ENCODE results near the gene CNTFR.

CNTFR gene

DNA sequence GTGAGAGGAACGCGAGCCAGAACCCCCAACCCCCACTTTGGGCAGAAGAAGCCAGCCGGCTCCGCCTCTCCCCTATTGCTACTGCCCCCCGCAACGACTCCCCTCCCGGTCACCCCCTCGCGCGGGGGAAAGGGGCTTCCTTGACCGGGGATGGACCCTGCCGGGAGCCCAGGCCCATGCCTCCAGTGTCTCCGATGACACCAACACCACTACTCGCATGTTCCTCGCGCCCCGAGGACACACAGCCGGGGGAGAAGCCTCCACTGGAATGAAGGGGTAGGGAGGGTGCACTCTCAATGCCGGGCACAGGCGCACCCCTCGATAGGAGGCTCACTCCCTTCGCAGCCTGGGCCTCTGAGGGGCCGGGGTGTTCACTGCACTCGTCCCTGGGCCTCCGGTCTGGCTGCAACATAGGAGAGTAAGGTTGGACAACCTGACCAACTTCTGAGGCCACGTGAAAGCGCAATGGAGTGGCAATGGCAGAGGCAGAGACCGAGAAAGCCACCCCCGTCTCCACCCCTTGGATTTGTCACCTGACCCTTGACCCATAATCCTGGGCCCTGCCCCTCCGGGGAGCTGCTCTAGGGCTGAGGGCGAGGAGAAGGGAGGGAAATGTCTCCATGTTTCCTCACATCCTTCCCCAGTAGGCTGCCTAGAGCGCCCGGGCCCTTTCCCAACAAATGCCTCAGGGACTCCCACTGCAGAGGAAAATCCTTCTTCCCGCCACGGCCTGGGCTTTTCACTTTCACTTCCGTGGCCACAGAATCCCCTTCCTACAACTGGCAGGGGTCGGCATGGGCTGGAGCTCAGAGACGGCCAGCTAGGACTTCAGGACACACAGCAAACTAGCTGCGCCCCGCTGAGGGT, 1.1 kb upstream of the CNTFR start:
- DNase-seq (ENCODE audit: low read depth in 2 of 2) = no peak

DNA sequence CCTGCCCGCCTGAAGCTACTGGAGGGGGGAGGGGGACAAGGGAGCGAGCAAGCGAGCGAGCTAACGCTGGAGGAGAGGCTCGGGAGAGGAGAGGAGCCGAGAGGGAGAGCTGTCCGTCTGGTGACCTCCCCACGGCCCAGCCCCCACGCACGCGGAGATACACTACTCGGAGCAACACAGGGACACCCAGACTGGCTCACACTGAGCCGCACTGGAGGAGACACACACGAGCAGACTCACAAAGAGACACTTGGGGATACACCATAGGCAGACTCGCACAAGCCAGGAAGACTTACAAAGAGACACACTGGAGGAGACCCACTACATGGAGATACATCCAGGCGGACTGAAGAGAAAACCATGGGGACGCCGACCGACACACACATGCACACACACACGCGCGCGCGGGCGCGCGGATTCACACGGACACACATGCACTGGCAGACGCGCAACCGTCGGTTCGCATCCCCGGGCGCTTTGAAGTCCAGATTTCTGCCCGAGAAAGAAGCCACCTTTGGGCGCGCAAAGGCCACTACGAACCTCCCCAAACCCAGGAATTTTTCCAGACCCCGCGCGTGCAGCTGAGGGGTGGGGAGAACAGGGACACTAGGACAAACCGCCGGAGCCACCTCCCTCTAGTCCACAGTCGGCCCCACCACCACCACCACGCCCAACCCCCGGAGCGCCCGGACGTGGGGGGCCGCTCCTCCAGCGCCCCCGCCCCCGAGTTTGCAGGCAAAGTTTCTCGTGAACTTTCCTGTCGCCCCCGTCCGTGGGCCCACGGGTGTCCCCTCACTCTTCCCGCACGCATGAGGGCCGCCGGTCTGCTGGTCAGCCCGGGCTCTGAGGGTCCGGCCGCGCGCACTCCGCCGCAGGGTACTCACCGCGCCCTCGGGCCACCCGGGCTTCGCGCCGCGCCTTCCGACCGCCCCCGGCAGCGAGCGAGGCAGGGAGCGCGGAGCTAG, 571 bp downstream of the CNTFR start:
- no peak for DNase-seq (ENCODE audit: low read depth in 2 of 2)

DNA sequence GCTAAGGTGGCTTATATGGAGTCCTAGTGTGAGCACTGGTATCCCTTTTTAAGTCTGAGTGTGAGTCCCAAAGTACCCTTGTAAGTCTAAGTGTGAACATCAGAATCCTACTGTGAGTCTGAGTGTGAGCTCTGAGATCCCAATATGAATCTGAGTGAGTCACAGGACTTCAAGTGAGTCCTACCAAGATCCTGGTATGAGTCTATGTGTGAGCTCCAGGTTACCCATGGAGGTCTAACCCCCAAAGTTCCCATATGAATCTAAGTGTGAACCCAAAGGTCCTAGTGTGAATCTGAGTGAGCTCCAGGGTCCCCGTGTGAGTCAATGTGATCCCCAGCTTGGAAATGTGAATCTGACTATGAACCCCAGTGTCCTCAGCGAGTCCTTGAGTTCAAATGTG, 2.3 kb downstream of the CNTFR start:
- no peak for DNase-seq (ENCODE audit: low read depth in 2 of 2)

DNA sequence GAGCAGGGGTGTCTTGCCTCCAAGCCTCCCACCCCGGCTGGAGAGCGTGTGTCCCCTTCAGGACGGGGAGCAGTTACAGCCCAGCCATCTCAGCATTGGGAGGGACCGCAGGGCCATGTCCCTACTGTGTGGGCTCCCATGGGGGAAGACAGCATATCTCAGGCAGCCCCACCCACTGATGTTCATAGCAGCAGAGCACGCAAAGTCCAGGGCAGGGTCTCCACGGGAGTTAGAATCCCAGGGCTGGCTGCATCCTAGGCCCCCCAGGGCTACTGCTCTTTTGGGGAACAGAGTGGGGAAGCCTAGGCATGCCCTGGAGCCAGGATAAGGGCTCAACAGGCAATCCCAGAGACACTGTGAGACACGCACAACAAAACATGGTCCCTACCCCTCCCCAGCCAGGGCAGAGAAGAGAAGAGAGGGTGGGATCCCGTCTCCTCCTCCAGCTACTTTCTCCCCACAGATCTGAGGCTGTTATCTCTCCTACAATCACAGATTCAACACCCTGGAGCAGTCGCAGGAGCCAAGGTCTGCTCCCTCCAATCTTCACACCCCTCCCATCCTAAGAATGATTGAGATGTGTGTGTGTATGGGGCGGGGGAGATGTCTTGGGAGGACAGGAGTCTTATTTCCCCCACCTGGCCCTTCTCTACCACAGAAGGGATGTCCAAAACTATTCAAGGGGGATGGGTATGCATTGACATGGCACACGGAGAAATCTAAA, 3.4 kb downstream of the CNTFR start:
- no peak for DNase-seq (ENCODE audit: low read depth in 2 of 2)

DNA sequence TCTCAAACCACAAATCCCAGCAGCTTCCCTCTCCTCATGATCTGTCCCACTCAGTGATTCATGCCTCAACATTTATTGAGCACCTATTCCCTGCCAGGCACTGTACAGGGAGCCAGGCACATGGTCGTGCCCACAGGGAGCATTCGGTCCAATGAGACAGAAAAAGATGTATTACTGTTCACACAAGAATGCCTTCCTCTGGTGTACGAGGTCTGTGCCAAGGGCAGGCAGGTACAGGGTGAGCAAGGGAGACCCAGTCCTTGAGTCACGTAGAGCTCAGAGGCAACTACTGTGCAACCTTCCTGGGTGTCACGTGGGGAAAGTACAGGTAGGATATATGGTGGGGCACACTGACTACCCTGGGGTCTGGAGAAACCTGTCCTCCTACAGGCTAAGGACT, 4.6 kb downstream of the CNTFR start:
- DNase-seq (ENCODE audit: low read depth in 2 of 2) = no peak

DNA sequence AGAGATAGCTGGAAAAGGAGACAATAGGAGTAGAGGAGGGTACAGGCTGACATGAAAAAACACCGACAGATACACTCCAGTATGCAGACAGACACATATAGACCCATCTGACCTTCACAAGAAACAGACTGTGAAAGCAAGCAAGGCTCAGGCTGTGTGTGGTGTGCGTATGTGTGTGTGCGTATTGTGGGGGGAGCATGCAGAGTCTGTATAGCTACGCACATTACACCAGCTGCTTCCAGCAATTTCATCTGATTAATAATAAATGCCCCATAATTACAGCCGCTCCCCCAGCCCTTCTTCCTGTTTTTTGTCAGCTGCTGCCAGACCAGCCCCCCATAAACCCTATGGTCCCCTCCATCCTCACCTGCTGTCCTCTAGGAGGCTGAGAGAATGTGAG, 6.7 kb downstream of the CNTFR start:
- DNase-seq (ENCODE audit: low read depth in 2 of 2) = no peak

DNA sequence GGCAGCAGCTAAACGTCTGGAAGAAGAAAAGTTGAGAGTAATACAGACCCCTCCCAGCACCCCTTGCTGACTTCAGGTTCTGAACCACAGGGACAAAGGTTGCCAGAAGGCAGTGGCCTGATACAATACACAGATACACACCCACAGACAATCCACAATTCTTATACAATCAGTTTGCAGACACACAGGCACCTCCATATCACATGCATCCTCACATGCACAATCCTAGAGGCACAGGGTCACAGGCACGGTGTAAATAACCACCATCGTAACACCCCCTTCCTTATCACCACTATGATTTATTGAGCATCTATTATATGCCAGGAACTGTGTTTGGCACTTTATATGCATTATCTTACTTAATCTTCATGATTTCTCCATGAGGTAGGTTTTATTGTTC, 8.2 kb downstream of the CNTFR start:
- DNase-seq (ENCODE audit: low read depth in 2 of 2) = no peak

DNA sequence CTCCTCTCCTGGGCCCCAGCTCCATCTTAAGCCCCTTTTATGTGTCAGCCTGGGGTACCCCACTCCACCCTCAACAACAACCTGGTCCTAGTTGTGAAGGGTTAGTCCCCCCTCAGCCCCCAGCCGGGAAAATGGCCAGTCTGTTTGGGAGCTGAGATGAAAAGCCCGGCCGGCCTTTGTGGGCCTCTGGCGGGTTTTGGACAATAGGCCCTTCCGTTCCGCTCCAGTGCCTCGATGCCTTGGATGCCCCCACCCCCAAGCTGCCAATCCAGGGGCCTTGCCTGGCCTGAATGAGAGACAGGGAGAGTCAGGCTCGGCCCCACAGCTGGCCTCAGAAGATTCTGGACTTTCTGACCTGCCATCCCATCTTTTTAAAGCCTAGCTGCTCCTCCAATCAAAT, 9.2 kb downstream of the CNTFR start:
- no peak for DNase-seq (ENCODE audit: low read depth in 2 of 2)

DNA sequence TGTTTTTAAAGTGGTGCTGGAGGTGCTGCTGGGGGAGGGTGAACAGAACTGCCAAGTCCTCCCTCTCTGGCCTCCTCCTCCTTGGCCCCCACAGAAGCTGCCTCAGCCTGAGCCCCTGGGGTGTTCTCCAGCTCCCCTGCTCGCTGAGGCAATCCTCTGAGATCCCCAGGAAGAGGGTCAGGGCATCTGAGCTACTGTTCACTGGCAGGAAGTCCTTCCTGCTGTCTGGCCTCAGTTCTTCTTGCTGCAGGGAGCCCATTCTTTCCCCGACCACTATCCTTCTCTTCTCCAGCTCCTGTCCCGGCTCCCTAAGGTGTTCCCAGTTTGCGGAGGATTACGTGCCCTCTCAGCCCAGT, 9.7 kb downstream of the CNTFR start:
- no peak for DNase-seq (ENCODE audit: low read depth in 2 of 2)

DNA sequence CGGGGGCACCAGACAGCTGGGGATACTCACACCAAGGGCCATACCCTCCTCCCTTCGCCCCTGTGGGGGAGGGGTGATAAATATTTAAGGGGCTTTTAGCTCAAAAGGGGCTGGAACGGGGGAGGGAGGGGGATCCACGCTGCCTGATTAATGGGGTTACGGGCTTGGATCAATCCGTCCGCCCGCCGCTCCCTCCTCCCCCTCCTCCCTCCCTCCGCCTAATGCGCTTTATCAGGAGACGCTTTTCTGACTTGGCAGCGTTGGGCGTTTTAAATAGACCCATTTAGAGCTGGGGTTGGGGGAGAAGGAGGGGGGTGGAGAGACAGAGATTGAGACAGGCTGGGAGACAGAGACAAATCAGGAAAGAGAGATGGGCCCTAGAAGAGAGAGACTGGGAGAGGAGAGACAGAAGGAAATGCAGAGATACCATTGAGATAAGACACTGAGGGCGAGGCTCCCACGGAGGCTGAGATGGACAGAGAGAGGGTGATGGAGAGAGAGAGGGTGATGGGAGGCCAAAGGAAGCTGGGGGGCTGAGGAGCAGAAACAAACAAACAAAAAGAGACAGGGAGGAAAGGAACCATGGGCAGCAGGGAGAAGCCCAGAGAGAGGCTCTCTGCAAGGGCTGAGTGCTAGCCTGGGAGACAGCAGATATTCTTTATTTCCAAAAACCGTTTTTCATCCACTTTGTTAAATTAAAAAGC, 10.3 kb downstream of the CNTFR start:
- DNase-seq (ENCODE audit: low read depth in 2 of 2) = no peak

DNA sequence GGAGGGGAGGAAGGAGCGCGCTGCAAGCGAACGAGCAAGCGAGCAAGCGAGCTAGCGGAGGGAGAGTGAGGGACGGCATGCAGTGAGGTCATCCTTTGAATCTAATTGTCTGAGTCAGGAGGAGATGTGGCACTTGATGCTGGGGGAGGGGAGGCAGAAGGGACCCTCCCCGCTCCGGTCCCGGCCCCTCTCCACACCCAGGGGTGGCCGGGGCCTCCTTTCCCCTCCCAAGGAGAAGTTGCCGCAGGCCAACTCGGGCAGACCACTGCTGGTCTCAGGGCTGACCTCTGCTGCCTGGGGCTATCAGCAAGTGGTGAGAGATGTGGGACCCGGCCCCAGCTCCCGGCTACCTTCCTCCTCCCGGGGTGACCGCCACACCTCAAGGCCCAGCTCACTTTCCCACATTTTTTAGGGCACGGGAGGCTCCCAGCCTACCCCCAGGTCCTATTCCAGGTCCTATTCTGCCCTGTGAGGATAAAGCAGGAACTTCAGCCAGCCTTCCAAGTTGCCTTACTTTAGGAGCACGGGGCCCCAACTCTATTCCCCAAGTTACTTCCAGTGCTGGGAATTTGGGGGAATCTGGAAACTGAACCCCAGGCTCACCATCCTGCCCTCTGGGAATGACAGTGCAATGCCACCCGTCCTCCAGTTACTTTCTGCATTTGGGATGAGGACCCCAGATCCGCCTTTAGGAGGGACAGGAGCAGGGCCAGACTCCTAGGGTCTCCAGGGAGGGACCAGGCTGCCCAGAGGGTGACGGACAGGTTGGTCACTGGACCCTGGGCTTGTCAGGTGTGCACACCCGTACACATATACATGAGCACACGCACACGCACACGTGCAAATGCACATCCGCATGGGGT, 11.1 kb downstream of the CNTFR start:
- DNase-seq (ENCODE audit: low read depth in 2 of 2) = no peak

DNA sequence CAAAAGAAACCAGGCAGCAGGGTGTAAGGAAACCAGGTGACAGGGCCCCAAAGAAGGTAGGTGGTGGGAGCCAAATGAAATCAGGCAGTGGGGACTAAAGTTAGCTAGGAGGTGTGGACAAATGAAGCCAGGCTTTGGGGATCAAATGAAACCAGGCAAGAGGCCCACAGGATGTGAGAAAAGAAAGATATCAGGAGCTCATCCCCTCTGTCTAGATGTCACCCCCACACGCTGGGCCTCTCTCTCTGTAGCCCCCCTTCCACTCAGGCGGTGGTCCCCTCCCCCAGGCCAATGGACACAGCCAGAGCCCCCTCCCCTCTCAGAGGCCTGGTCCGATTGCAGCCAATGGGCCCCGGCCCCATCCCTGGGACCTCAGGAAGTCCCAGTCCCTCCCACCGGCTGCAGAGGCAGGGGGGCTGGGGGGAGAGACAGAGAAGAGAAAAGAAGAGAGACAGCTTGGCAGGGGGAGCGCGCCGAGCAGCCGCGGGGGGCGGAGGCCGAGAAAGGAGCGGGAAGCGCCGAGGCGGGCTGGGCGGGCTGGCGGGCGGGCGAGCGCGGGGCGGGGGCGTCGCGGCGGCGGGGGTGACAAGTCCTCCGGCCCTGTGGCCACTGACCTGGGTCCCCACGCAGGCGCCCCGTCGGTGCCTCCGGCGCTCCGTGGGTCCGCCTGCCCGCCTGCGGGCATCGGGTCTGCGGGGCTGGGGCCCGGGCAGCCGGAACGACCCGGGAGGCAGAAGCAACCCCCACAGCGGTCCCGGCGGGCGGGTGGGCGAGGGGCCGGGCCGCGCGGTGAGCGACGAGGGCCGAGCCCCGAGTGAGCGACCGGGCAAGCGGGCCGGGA, 11.9 kb downstream of the CNTFR start:
- DNase-seq (ENCODE audit: low read depth in 2 of 2) = no peak

DNA sequence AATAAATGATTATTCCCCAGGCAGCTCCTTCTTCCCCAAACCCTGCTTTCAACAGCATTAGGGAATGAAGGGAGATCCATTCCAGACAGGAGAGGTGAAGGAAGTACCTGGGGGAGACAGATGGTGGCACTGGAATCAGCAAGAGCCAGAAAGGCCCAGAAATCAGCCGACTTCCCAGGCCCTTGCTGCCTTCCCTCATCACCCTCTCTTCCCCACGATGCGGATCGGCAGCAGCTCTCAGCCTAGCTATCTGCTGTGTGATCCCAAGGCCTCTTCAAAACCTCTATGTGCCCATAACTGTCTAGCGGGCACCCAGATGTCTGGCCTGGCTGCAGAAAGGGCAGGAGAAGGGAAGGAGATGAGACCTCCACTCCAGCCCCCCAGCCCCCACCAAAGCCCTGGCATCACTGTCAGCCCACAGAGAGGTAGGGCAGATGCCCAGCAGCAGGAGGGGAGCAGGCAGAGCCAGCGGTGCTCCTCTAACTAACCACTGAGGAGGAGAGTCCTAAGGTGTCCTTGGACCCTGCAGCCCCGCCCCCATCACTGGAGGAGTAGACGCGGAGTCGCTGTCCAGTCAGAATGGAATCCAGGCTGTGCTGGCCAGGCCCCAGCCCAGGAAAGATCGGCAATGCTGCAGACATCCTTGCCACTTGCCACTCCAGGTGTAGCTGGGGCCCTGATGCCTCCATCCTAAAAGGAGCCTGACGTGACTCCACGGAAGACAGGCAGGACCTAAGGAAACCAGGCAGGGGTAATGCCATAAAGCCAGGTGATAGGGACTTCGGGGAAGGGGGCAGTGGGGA, 12.7 kb downstream of the CNTFR start:
- DNase-seq (ENCODE audit: low read depth in 2 of 2) = no peak

DNA sequence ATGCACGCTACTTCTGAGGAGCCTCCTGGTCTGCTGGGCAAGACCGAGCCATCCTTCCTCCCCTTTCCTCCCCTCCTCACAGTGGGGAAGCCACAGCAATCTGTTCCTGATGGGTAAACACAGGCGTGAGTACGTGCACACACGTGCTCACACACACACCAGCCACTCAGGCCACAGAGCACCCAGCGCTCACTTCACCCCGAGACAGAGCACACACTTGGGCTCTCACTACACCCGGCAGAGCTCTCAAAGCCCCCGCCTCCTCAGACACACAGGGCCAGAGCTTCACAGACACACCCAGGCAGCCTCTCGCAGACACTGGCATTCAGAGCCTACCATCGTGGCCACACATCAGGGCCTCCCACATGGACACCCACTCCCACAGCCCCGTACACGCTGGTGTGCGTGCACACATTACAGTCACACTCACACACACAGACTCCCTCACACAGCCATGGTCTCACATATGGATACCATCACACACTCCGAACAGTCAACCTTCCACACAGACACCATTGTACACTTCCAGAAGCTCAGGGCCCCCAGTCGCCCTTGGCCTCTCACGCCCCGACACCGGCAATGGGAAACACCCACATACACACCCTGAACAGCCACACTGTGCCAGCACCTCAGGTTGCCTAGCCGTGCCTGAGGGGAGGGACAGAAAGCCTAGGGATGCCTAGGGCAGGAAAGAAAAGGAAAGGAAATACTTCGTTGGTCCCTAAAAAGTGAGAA, 13.5 kb downstream of the CNTFR start:
- no peak for DNase-seq (ENCODE audit: low read depth in 2 of 2)

DNA sequence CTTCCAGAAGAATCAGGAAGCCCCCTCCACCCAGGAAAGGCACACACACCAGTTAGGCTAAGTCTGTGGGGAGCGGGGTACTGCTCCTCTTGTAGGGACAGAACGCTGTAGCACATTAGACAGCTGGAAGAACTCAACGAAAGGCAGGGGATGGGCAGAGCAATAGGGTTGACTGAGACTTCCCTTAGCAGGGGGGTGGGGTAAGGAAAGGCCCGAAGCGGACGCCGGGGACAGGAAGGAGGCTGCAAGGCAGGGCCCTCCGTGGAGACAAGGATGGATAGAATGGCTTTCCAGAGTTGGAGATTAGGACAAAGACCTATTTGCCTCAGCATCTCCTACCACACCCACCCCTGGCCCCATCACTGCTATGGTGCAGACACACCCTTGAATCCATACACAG, 14.3 kb downstream of the CNTFR start:
- no peak for DNase-seq (ENCODE audit: low read depth in 2 of 2)

DNA sequence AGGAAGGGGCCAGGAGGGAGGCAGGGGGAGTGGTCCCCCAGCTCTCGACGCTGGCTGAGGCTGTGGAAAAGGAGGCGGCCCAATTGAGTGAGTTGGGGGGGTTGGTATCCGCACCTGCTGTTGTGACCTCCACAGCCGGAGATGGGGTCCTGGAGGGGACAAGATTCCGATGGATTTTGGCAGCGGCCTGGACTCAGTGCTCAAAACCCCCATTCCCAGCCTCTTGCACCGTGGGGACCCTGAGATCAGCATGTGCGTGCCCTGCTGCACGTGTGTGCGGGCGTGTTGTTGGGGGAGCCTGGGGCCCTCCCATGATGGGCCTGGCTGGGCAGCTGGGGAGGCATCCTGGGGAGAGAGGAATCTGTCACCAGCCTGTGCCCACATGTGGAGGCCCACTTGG, 15.0 kb downstream of the CNTFR start:
- no peak for DNase-seq (ENCODE audit: low read depth in 2 of 2)

DNA sequence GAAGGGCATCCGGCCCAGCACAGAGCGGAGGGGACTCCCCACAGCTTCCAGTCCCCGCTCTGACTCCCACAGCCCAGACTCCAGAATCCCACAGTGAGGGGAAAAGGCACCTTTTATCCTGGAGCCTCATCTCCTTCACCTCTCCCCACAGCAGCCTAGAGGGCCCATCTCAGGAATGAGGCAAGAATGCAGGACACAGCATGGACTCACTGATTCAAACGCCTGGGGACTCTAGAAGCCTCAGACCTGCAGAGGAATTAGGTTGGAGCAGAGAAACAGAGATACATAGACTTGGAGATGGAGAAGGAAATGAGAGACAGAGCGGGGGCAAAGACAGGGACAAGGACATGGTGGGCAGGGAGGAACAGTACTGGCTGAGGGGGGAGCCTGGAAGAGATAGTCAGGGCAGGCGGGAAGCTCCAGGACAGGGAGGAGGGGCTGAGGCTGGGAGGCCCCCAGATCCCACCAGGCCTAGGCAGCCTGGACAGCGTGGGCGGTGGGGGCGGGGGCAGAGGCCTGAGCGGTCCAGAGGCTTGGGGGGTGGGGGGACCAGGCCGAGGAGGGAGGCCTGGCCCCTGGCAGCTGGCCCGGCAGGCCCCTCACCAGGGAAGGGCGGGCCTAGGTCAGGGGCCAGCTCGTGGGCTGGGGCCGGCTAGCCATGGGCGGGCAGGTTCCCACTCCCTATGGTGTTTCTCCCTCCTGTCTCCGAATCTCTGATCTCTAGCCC, 15.8 kb downstream of the CNTFR start:
- DNase-seq (ENCODE audit: low read depth in 2 of 2) = no peak

DNA sequence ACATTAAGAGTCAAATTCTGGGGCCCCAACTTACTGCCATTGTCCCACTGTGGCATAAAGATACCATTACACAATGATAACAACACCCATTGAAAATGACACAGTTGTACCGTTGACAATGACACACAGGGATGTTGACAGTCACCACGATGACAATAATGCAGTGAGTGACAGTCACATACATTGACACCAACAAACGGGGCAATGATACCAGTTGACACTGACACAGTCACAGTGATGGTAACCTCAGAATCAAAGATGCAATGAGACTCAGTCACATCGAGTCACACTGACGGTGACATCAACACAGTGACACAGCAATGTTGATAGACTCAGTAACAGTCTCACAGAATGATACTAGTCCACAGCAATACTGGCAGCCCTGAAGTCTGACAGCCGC, 16.9 kb downstream of the CNTFR start:
- DNase-seq (ENCODE audit: low read depth in 2 of 2) = no peak

All from stimulated activated CD8-positive, alpha-beta memory T cell treated with anti-CD3 and anti-CD28 coated beads, Interleukin-7, amount 100 ng/mL, for 4 hours (primary cell).